HL-60 (cell line): ENCODE data around the gene RUNX2.

Experiments
- DNase-seq, 2 experiments: peaks; one replicate each; pipeline ENCODE4 v3.0.0-alpha.2; 2010 to 2020; ENCODE audit warnings: low read depth in 1 of 2, low spot score in 1 of 2
- H3K27ac ChIP-seq: fragments of 250-450 bp; sonication (Bioruptor Pico); replicated peaks from 2 replicates; pipeline ENCODE4 v1.5.1; 2020; ENCODE audit warnings: mild to moderate bottlenecking, moderate library complexity
- H3K27me3 ChIP-seq: fragments of 250-450 bp; sonication (Bioruptor Pico); 2 replicates; pipeline ENCODE4 v1.5.1; 2021; ENCODE audit warnings: mild to moderate bottlenecking, moderate library complexity; ENCODE audit not compliant: insufficient read depth, poor library complexity, severe bottlenecking
- H3K4me3 ChIP-seq: replicated peaks from 2 replicates; pipeline ENCODE4 v1.5.1; 2011; ENCODE audit warnings: mild to moderate bottlenecking, control low read depth, low read length; ENCODE audit not compliant: insufficient read depth
- GABPA ChIP-seq: IDR thresholded peaks from 2 replicates; pipeline ENCODE4 v1.6.1; 2012; ENCODE audit warnings: low read depth
- POLR2AphosphoS5 ChIP-seq: IDR thresholded peaks from 2 replicates; pipeline ENCODE4 v1.6.1; 2012; ENCODE audit warnings: low read depth
- REST ChIP-seq: IDR thresholded peaks from 2 replicates; pipeline ENCODE4 v1.6.1; 2012; ENCODE audit warnings: low read depth; ENCODE audit not compliant: insufficient replicate concordance
- SPI1 ChIP-seq: IDR thresholded peaks from 2 replicates; pipeline ENCODE4 v1.6.1; 2012; ENCODE audit warnings: low read depth, mild to moderate bottlenecking, borderline replicate concordance
- TF ChIP-seq, protein P1 (sequence below): IDR thresholded peaks from one replicate; pipeline ENCODE4 v1.5.1; 2011; ENCODE audit warnings: low read length, control low read depth, inconsistent platforms; ENCODE audit not compliant: insufficient read depth

The RUNX2 gene

DNA sequence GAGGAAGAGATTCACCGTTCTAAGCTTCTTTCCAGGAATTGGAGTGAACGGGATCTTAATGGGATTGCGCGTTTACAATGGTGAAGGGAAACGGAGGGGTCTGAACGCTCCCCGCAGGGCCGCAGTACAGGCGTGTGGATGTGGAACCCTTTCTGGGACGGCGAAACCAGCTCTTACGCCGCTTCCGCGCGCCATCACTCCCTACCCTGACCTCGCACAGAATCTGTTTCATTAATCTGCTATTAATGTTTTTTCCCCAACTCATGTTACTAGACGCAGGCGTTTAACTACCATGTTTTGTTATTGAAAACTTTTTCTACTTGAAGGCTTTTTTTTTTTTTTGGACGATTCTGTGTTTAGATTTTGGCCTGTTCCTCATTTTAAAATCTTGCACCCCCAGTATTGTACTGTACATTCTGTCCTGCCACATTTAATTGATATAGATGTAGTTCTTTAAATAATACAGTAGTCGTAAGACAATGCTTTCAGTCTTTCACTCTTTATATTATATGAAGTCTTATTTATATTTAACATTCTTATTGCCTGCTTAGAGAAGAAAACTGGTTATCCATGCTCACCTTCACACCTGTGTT lies 50.3 kb downstream of the RUNX2 start:
- TF ChIP-seq POLR2AphosphoS5 (no peak), SPI1 (peak; percentile 66), GABPA (no peak; the same call in 1 of the 2 replicates)
- peak overlapping the region; percentile 72 for H3K4me3 ChIP-seq
- no peak for DNase-seq
- H3K27me3 ChIP-seq: no peaks in the 10 kb centered on the region
- H3K27ac ChIP-seq: peak overlapping the region; percentile 97

DNA sequence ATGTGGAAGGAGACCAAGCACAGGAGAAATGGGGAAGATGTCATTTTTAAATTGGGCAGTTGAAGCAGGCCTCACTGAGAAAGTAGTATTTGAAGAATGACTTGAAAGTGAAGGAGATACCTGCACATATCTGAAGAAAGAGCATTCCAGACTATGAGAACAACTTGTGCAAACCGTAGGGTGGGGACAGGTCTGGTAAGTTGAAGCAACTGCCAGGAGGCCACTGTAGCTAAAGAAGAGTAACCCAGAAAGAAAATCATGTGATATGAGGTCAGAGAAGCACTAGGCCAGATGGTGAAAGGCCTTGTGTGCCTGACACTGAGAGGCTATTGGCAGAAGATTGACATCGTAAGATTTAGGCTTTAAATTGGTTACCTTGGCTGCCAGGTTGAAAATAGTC lies 54.3 kb downstream of the RUNX2 start:
- TF ChIP-seq, protein P1, sequence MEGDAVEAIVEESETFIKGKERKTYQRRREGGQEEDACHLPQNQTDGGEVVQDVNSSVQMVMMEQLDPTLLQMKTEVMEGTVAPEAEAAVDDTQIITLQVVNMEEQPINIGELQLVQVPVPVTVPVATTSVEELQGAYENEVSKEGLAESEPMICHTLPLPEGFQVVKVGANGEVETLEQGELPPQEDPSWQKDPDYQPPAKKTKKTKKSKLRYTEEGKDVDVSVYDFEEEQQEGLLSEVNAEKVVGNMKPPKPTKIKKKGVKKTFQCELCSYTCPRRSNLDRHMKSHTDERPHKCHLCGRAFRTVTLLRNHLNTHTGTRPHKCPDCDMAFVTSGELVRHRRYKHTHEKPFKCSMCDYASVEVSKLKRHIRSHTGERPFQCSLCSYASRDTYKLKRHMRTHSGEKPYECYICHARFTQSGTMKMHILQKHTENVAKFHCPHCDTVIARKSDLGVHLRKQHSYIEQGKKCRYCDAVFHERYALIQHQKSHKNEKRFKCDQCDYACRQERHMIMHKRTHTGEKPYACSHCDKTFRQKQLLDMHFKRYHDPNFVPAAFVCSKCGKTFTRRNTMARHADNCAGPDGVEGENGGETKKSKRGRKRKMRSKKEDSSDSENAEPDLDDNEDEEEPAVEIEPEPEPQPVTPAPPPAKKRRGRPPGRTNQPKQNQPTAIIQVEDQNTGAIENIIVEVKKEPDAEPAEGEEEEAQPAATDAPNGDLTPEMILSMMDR: no peak
- TF ChIP-seq SPI1: no peak
- TF ChIP-seq REST: no peak
- no peak for TF ChIP-seq GABPA
- no peak for TF ChIP-seq POLR2AphosphoS5
- H3K4me3 ChIP-seq: no peak overlapping the region
- no peak for DNase-seq
- H3K27me3 ChIP-seq: no peaks in the 10 kb centered on the region
- H3K27ac ChIP-seq: no peak overlapping the region

DNA sequence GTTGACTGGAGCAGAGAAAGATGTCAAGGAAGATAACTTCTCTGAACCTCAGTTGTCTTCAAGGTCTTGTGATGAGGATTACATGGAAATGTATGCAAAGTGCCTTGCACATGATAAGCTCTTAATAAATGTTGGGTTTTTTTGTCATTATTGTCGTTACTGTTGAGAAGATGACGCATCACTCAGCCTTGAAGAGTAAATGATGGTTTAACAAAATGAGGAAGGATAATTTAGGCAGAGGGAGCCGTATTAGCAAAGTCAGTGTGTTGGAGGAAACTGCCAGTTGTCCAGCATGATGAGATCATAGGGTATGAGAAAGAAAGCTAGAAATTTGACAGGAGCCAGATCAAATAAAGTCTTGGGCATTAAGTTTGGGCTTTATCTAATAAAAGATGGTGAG lies 58.4 kb downstream of the RUNX2 start:
- no peak for DNase-seq
- H3K27ac ChIP-seq: no peak overlapping the region
- H3K4me3 ChIP-seq: no peak overlapping the region
- TF ChIP-seq REST (no peak), POLR2AphosphoS5 (no peak), GABPA (no peak), SPI1 (no peak)
- TF ChIP-seq, protein P1: no peak
- H3K27me3 ChIP-seq: no peaks in the 10 kb centered on the region

- Histone ChIP-seq H3K27me3 (no peaks in the 10 kb centered on the region), H3K4me3 (no peak overlapping the region), H3K27ac (no peak overlapping the region)
- TF ChIP-seq, protein P1: no peak
- TF ChIP-seq GABPA: no peak
- TF ChIP-seq REST: no peak
- no peak for TF ChIP-seq SPI1
- no peak for TF ChIP-seq POLR2AphosphoS5
- no peak for DNase-seq
These were observed 59.1 kb downstream of the RUNX2 start for GRCh38 chr6:45387236-45387635.
